Osteocyte (in vitro differentiated cells): ENCODE data around the gene NFASC. TPM values are rescaled to one million over a fixed set of nuclear protein-coding genes. Genes with fewer than 3 reads are reported as not detected.

ENCODE experiments used
- DNase-seq: peaks from one replicate; pipeline ENCODE4 v3.0.0; 2021; ENCODE audit warnings: mixed read lengths; ENCODE audit not compliant: unreplicated experiment; ENCODE audit errors: extremely low spot score
- H3K27ac Mint-ChIP-seq: one replicate; pipeline ENCODE4 v1.8.0; 2021; ENCODE audit warnings: mild to moderate bottlenecking, mixed read lengths; ENCODE audit not compliant: unreplicated experiment
- H3K27me3 Mint-ChIP-seq: one replicate; pipeline ENCODE4 v1.8.0; 2021; ENCODE audit warnings: mixed read lengths; ENCODE audit not compliant: unreplicated experiment
- H3K36me3 Mint-ChIP-seq: one replicate; pipeline ENCODE4 v1.8.0; 2021; ENCODE audit warnings: mixed read lengths; ENCODE audit not compliant: unreplicated experiment
- H3K4me1 Mint-ChIP-seq: one replicate; pipeline ENCODE4 v1.8.0; 2021; ENCODE audit warnings: mixed read lengths; ENCODE audit not compliant: unreplicated experiment
- H3K4me3 Mint-ChIP-seq: one replicate; pipeline ENCODE4 v1.8.0; 2021; ENCODE audit warnings: mild to moderate bottlenecking, moderate library complexity, mixed read lengths; ENCODE audit not compliant: unreplicated experiment
- H3K9me3 Mint-ChIP-seq: one replicate; pipeline ENCODE4 v1.8.0; 2021; ENCODE audit warnings: mixed read lengths; ENCODE audit not compliant: unreplicated experiment
- total RNA-seq: library from RNA; stranded (reverse); gene quantifications from 2 replicates; pipeline ENCODE4 v1.2.1, GENCODE V29; 2021
- TF ChIP-seq, protein P1 (sequence below): fragments of 200-600 bp; sonication (generic); IDR thresholded peaks from 2 replicates; pipeline ENCODE4 v1.5.0; 2021; ENCODE audit warnings: antibody characterized with exemption, mild to moderate bottlenecking, moderate library complexity

NFASC gene
- total RNA-seq, 1 donor from 2014 or later: not detected

DNA sequence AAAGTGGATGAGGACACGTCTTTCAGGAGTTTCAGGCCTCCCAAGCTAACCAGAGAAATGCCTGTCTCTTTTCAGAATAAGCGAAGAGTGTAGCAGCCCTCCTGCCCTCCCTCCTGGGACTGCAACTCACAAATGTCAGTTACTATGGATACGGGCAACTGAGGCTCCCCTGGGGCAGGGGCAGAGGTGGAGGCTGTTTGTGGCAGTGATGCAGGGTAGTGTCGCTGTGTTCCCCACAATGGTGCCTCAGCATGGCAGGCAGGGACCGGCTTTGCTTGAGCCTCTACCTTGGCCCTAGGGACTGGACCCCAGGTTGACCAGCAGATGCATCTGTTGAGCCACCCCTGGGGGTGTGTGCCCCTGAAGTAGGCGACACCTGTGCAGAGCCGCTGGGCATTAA, 10.2 kb downstream of the NFASC start:
- H3K27me3 Mint-ChIP-seq: peaks cover 25% of the 10 kb centered on the region
- H3K9me3 Mint-ChIP-seq: no peaks in the 10 kb centered on the region
- H3K4me1 Mint-ChIP-seq: no peaks in the 10 kb centered on the region
- H3K27ac Mint-ChIP-seq: no peak overlapping the region
- H3K4me3 Mint-ChIP-seq: no peak overlapping the region
- no peaks in the 10 kb centered on the region for H3K36me3 Mint-ChIP-seq
- no peak for DNase-seq
- TF ChIP-seq, protein P1, sequence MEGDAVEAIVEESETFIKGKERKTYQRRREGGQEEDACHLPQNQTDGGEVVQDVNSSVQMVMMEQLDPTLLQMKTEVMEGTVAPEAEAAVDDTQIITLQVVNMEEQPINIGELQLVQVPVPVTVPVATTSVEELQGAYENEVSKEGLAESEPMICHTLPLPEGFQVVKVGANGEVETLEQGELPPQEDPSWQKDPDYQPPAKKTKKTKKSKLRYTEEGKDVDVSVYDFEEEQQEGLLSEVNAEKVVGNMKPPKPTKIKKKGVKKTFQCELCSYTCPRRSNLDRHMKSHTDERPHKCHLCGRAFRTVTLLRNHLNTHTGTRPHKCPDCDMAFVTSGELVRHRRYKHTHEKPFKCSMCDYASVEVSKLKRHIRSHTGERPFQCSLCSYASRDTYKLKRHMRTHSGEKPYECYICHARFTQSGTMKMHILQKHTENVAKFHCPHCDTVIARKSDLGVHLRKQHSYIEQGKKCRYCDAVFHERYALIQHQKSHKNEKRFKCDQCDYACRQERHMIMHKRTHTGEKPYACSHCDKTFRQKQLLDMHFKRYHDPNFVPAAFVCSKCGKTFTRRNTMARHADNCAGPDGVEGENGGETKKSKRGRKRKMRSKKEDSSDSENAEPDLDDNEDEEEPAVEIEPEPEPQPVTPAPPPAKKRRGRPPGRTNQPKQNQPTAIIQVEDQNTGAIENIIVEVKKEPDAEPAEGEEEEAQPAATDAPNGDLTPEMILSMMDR: no peak

DNA sequence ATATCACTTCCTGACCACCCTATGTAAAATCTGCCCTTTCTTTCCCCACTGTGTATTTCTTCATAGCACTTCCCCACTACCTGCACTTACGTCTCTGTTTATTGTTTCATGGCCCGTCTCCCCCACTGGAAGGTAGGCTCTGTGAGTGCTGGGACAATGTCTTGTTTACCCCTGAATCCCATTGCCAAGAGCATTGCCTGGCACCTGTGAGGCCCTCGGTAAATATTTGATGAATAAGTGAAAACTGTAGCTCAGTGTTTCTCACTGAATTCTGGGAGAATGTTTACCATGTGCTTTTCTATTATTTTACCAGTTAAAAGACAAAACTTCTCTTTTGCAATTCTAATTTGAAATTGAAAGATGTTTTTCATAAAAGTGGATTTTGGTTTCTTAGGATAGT, 11.8 kb downstream of the NFASC start:
- H3K27ac Mint-ChIP-seq: no peak overlapping the region
- TF ChIP-seq, protein P1: no peak
- H3K4me1 Mint-ChIP-seq: no peaks in the 10 kb centered on the region
- H3K36me3 Mint-ChIP-seq: no peaks in the 10 kb centered on the region
- no peak for DNase-seq
- no peaks in the 10 kb centered on the region for H3K9me3 Mint-ChIP-seq
- peaks cover 34% of the 10 kb centered on the region for H3K27me3 Mint-ChIP-seq
- no peak overlapping the region for H3K4me3 Mint-ChIP-seq

- TF ChIP-seq, protein P1: no peak
- Mint-ChIP-seq H3K27ac (no peak overlapping the region), H3K27me3 (peaks cover 40% of the 10 kb centered on the region), H3K4me3 (no peak overlapping the region), H3K9me3 (no peaks in the 10 kb centered on the region), H3K4me1 (no peaks in the 10 kb centered on the region), H3K36me3 (no peaks in the 10 kb centered on the region)
- no peak for DNase-seq
Measured at GRCh38 chr1:204883405-204883804, 12.7 kb downstream of the NFASC start.

DNA sequence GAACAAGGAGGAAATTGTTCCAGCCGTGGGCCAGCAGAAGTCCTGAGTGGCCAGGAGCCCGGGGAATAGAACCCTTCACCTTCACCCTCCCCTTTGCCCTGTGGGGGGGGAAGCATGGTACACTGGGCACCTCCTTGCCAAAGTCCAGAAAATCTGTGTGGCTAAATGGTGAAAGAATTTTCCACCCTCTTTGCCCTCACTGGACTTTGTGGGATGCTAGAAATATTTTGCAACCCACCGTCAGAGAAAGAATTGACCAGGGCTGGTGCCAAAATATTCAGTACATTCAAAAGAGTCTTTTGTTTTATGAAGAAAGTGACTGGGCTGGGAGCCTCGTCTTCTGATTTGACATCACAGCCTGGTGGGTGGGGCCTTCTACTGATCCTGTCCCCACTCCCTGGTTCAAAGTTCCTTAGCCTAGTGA, 14.6 kb downstream of the NFASC start:
- Mint-ChIP-seq H3K4me3 (no peak overlapping the region), H3K9me3 (no peaks in the 10 kb centered on the region), H3K27me3 (peaks cover 47% of the 10 kb centered on the region), H3K36me3 (no peaks in the 10 kb centered on the region), H3K4me1 (no peaks in the 10 kb centered on the region), H3K27ac (no peak overlapping the region)
- no peak for DNase-seq
- TF ChIP-seq, protein P1: no peak

GRCh38 chr1:204885790-204886189, 15.1 kb downstream of the NFASC start:
- H3K9me3 Mint-ChIP-seq: no peaks in the 10 kb centered on the region
- TF ChIP-seq, protein P1: no peak
- no peak for DNase-seq

More at GRCh38 chr1:204885790-204886189, 15.1 kb downstream of the NFASC start:
- Mint-ChIP-seq H3K36me3 (no peaks in the 10 kb centered on the region), H3K4me3 (no peak overlapping the region), H3K4me1 (no peaks in the 10 kb centered on the region), H3K27me3 (peaks cover 47% of the 10 kb centered on the region), H3K27ac (no peak overlapping the region)
